ENCODE results near the gene FAT4. TPM values are rescaled to one million over a fixed set of nuclear protein-coding genes. Genes with fewer than 3 reads are reported as not detected.

The FAT4 gene
- total and polyA plus RNA-seq, 2 donors (not counting 1 experiment from before 2014, with no cell fraction given), result 0.02 TPM; not detected in 1

DNA sequence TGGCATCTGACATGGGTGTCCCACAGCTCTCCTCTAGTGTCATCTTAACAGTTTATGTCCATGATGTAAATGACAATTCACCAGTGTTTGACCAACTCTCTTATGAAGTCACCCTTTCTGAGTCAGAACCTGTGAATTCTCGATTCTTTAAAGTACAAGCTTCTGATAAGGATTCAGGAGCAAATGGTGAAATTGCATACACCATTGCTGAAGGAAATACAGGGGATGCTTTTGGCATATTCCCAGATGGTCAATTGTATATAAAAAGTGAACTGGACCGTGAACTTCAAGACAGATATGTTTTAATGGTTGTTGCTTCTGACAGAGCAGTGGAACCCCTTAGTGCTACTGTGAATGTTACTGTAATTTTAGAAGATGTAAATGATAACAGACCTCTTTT is 4.6 kb downstream of the FAT4 start:
- Histone ChIP-seq H3K4me3 (ENCODE audit: control extremely low read depth in 1 of 5, extremely low read depth in 1 of 5, insufficient read depth in 1 of 5, low read depth in 2 of 5, low read length in 4 of 5) (no peak overlapping the region), H2AFZ (ENCODE audit: insufficient read depth, low read depth, low read length, poor library complexity, severe bottlenecking) (no peak overlapping the region), H3K27ac (ENCODE audit: low read length in 2 of 2) (no peak overlapping the region), H3K9ac (ENCODE audit: low read length) (no peak overlapping the region), H3K4me1 (ENCODE audit: control insufficient read depth in 2 of 2, insufficient read depth in 2 of 2, low read length in 2 of 2) (peaks cover 34 to 35% of the 10 kb centered on the region in 2 donors), H3K27me3 (replicated peaks in 1 of 4; ENCODE audit: control extremely low read depth in 1 of 4, control insufficient read depth in 3 of 4, insufficient read depth in 4 of 4, low read length in 3 of 4) (peaks cover 0 to 43% (median 31%) of the 10 kb centered on the region in 4 experiments), H3K79me2 (ENCODE audit: control insufficient read depth, insufficient read depth, low read length) (no peaks in the 10 kb centered on the region), H3K36me3 (replicated peaks in 1 of 2; ENCODE audit: control extremely low read depth in 1 of 2, control insufficient read depth in 1 of 2, extremely low read depth in 1 of 2, insufficient read depth in 2 of 2, low read length in 1 of 2) (no peaks in the 10 kb centered on the region), H3K4me2 (replicated peaks; ENCODE audit: low read depth, low read length, poor library complexity, severe bottlenecking) (no peak overlapping the region), H4K20me1 (ENCODE audit: control insufficient read depth, insufficient read depth, low read length, poor library complexity, severe bottlenecking) (no peaks in the 10 kb centered on the region), H3K9me3 (ENCODE audit: control extremely low read depth in 1 of 3, control insufficient read depth in 2 of 3, insufficient read depth in 1 of 3, low read length in 2 of 3) (peaks cover 0 to 20% (median 0%) of the 10 kb centered on the region in 3 donors)
- Mint-ChIP-seq H3K27me3 (peaks cover 43% of the 10 kb centered on the region), H3K9me3 (ENCODE audit: insufficient read depth) (no peaks in the 10 kb centered on the region), H3K4me3 (no peak overlapping the region), H3K4me1 (peaks cover 28% of the 10 kb centered on the region), H3K27ac (no peak overlapping the region)
- DNase-seq (no peak), ATAC-seq (ENCODE audit: low read depth) (no peak)
- intact Hi-C loops (cut with micrococcal nuclease), result no loop called here
- 83% methylated on average over 1 of the region's 2 CpGs for WGBS (ENCODE audit: insufficient coverage)
- TF ChIP-seq, protein P1, sequence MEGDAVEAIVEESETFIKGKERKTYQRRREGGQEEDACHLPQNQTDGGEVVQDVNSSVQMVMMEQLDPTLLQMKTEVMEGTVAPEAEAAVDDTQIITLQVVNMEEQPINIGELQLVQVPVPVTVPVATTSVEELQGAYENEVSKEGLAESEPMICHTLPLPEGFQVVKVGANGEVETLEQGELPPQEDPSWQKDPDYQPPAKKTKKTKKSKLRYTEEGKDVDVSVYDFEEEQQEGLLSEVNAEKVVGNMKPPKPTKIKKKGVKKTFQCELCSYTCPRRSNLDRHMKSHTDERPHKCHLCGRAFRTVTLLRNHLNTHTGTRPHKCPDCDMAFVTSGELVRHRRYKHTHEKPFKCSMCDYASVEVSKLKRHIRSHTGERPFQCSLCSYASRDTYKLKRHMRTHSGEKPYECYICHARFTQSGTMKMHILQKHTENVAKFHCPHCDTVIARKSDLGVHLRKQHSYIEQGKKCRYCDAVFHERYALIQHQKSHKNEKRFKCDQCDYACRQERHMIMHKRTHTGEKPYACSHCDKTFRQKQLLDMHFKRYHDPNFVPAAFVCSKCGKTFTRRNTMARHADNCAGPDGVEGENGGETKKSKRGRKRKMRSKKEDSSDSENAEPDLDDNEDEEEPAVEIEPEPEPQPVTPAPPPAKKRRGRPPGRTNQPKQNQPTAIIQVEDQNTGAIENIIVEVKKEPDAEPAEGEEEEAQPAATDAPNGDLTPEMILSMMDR (IDR thresholded peaks at IDR 0.05), result no peak
- TF ChIP-seq EZH2 (IDR thresholded peaks at IDR 0.05; ENCODE audit: borderline replicate concordance, insufficient read depth, low read depth, low read length, poor library complexity, severe bottlenecking), result no peak
- ChIA-PET POLR2A (no interaction called here), CTCF (no interaction called here)

GRCh38 chr4:125321709-125322365 is 7.1 kb downstream of the FAT4 start:
- no peak overlapping the region for H3K9ac ChIP-seq (ENCODE audit: low read length)
- H3K4me3 ChIP-seq (ENCODE audit: control extremely low read depth in 1 of 5, extremely low read depth in 1 of 5, insufficient read depth in 1 of 5, low read depth in 2 of 5, low read length in 4 of 5), result no peak overlapping the region
- peaks cover 9 to 10% of the 10 kb centered on the region in 2 donors for H3K4me1 ChIP-seq (ENCODE audit: control insufficient read depth in 2 of 2, insufficient read depth in 2 of 2, low read length in 2 of 2)
- H3K9me3 ChIP-seq (ENCODE audit: control extremely low read depth in 1 of 3, control insufficient read depth in 2 of 3, insufficient read depth in 1 of 3, low read length in 2 of 3), result peaks cover 0 to 11% (median 0%) of the 10 kb centered on the region in 3 donors
- no peak overlapping the region for H3K4me3 Mint-ChIP-seq
- intact Hi-C loops (cut with micrococcal nuclease), result no loop called here
- POLR2A ChIA-PET, result no interaction called here
- DNase-seq (no peak), ATAC-seq (ENCODE audit: low read depth) (no peak)
- H3K79me2 ChIP-seq (ENCODE audit: control insufficient read depth, insufficient read depth, low read length), result no peaks in the 10 kb centered on the region
- no peak for TF ChIP-seq EZH2 (IDR thresholded peaks at IDR 0.05; ENCODE audit: borderline replicate concordance, insufficient read depth, low read depth, low read length, poor library complexity, severe bottlenecking)
- TF ChIP-seq, protein P1 (IDR thresholded peaks at IDR 0.05), result no peak
- CTCF ChIA-PET, result no interaction called here
- peaks cover 0 to 21% (median 17%) of the 10 kb centered on the region in 4 experiments for H3K27me3 ChIP-seq (replicated peaks in 1 of 4; ENCODE audit: control extremely low read depth in 1 of 4, control insufficient read depth in 3 of 4, insufficient read depth in 4 of 4, low read length in 3 of 4)
- peaks cover 7% of the 10 kb centered on the region for H3K4me1 Mint-ChIP-seq
- H2AFZ ChIP-seq (ENCODE audit: insufficient read depth, low read depth, low read length, poor library complexity, severe bottlenecking), result no peak overlapping the region
- H3K9me3 Mint-ChIP-seq (ENCODE audit: insufficient read depth), result no peaks in the 10 kb centered on the region
- H3K27ac ChIP-seq (ENCODE audit: low read length in 2 of 2), result no peak overlapping the region
- peaks cover 30% of the 10 kb centered on the region for H3K27me3 Mint-ChIP-seq
- H3K36me3 ChIP-seq (replicated peaks in 1 of 2; ENCODE audit: control extremely low read depth in 1 of 2, control insufficient read depth in 1 of 2, extremely low read depth in 1 of 2, insufficient read depth in 2 of 2, low read length in 1 of 2), result no peaks in the 10 kb centered on the region
- H3K27ac Mint-ChIP-seq, result no peak overlapping the region
- H3K4me2 ChIP-seq (replicated peaks; ENCODE audit: low read depth, low read length, poor library complexity, severe bottlenecking), result no peak overlapping the region
- H4K20me1 ChIP-seq (ENCODE audit: control insufficient read depth, insufficient read depth, low read length, poor library complexity, severe bottlenecking), result no peaks in the 10 kb centered on the region

Measured in B cell (primary cell).